HepG2 (cell line): ENCODE results near the gene NOL4L. TPM values are rescaled to one million over a fixed set of nuclear protein-coding genes. Genes with fewer than 3 reads are reported as not detected.

Experiments used
- ARNT ChIP-seq: fragments of 450-650 bp; IDR thresholded peaks from 2 replicates; pipeline ENCODE4 v1.6.1; 2017
- ARNTL ChIP-seq: sonication (generic); formaldehyde crosslinking; IDR thresholded peaks from 2 replicates; pipeline ENCODE4 v1.4.0; 2020; ENCODE audit warnings: mild to moderate bottlenecking, missing genetic modification reagents
- CBFB ChIP-seq: sonication (generic); formaldehyde crosslinking; IDR thresholded peaks from 2 replicates; pipeline ENCODE4 v1.4.0; 2020; ENCODE audit warnings: missing genetic modification reagents
- CENPT ChIP-seq: sonication (generic); formaldehyde crosslinking; IDR thresholded peaks from 2 replicates; pipeline ENCODE4 v1.8.0; 2022; ENCODE audit warnings: low read depth, mild to moderate bottlenecking, moderate library complexity, missing genetic modification reagents
- DNMT3B ChIP-seq: conservative IDR thresholded peaks from 2 replicates; pipeline ENCODE4 v1.6.1; 2016; ENCODE audit warnings: missing biosample characterization, control low read depth
- ESRRA ChIP-seq: sonication (generic); formaldehyde crosslinking; IDR thresholded peaks from 2 replicates; pipeline ENCODE4 v1.5.1; 2020; ENCODE audit warnings: mild to moderate bottlenecking, low read depth, missing genetic modification reagents
- JUND ChIP-seq: sonication (generic); formaldehyde crosslinking; IDR thresholded peaks from 2 replicates; pipeline ENCODE4 v1.8.0; 2022; ENCODE audit warnings: mild to moderate bottlenecking, missing genetic modification reagents
- MTA1 ChIP-seq: sonication (generic); formaldehyde crosslinking; IDR thresholded peaks from 2 replicates; pipeline ENCODE4 v1.4.0; 2020; ENCODE audit warnings: missing genetic modification reagents, mild to moderate bottlenecking, borderline replicate concordance
- SIX1 ChIP-seq: sonication (generic); formaldehyde crosslinking; IDR thresholded peaks from 2 replicates; pipeline ENCODE4 v1.4.0; 2020; ENCODE audit warnings: missing genetic modification reagents, borderline replicate concordance
- SRSF1 ChIP-seq: fragments of 200-400 bp; formaldehyde crosslinking; optimal IDR thresholded peaks from 2 replicates; pipeline ENCODE3; 2017; ENCODE audit warnings: mild to moderate bottlenecking, low read depth, low read length, moderate library complexity
- ZNF777 ChIP-seq: sonication (generic); formaldehyde crosslinking; IDR thresholded peaks from 2 replicates; pipeline ENCODE4 v1.4.0; 2020; ENCODE audit warnings: missing genetic modification reagents
- ZNF780A ChIP-seq: sonication (generic); formaldehyde crosslinking; IDR thresholded peaks from 2 replicates; pipeline ENCODE4 v1.8.0; 2022; ENCODE audit warnings: mild to moderate bottlenecking, missing genetic modification reagents, moderate library complexity
- ZNF891 ChIP-seq: sonication (generic); formaldehyde crosslinking; IDR thresholded peaks from 2 replicates; pipeline ENCODE4 v1.5.0; 2020; ENCODE audit warnings: mild to moderate bottlenecking, missing genetic modification reagents
- polyA plus RNA-seq, 8 experiments: library from polyadenylated mRNA; depleted of rRNA in 3 of 8; stranded (reverse) in 7 of 8; unstranded in 1 of 8; fragments of >200 nt; fragmentation: Illumina TruSeq in 4 of 8; extraction: Trizol in 4 of 8; gene quantifications; 2 replicates each; pipeline versions ENCODE4 v1.2.1 to v1.2.3, GENCODE V29; 2011 to 2016; ENCODE audit warnings: low read depth in 4 of 8, missing spikeins in 1 of 8, mixed read lengths in 1 of 8; ENCODE audit not compliant: insufficient read depth in 1 of 8
- total RNA-seq, 5 experiments: library from RNA; depleted of rRNA; stranded (reverse); fragments of >200 nt; fragmentation: Illumina TruSeq; extraction: Trizol; gene quantifications; 2 replicates each; pipeline ENCODE4 v1.2.3, GENCODE V29; 2016; ENCODE audit warnings: low read depth in 1 of 5
- TF ChIP-seq, protein P1 (sequence below): sonication (generic); formaldehyde crosslinking; IDR thresholded peaks from 2 replicates; pipeline ENCODE4 v1.8.0; 2022; ENCODE audit warnings: missing genetic modification reagents, mild to moderate bottlenecking, moderate library complexity, borderline replicate concordance
- TF ChIP-seq, protein P2 (sequence below): sonication (generic); formaldehyde crosslinking; IDR thresholded peaks from 2 replicates; pipeline ENCODE4 v1.8.0; 2022; ENCODE audit warnings: mild to moderate bottlenecking, missing genetic modification reagents
- TF ChIP-seq, protein P3 (sequence below): sonication (generic); formaldehyde crosslinking; IDR thresholded peaks from 2 replicates; pipeline ENCODE4 v1.4.0; 2020; ENCODE audit warnings: missing genetic modification reagents
- TF ChIP-seq, protein P4 (sequence below): IDR thresholded peaks from 2 replicates; pipeline ENCODE4 v1.6.1; 2012; ENCODE audit warnings: inconsistent platforms
- TF ChIP-seq, protein P5 (sequence below): IDR thresholded peaks from 2 replicates; pipeline ENCODE4 v1.6.1; 2012; ENCODE audit warnings: low read depth, low read length, improper control_type of control experiment
- TF ChIP-seq, protein P6 (sequence below): sonication (generic); formaldehyde crosslinking; IDR thresholded peaks from 2 replicates; pipeline ENCODE4 v1.5.0; 2020; ENCODE audit warnings: mild to moderate bottlenecking, missing genetic modification reagents, borderline replicate concordance

Gene NOL4L
- total and polyA plus RNA-seq, 2 of the 13 experiments (the other 11 are each of a cell fraction or from before 2014, with no cell fraction given), result 16.6 to 35.4 TPM

DNA sequence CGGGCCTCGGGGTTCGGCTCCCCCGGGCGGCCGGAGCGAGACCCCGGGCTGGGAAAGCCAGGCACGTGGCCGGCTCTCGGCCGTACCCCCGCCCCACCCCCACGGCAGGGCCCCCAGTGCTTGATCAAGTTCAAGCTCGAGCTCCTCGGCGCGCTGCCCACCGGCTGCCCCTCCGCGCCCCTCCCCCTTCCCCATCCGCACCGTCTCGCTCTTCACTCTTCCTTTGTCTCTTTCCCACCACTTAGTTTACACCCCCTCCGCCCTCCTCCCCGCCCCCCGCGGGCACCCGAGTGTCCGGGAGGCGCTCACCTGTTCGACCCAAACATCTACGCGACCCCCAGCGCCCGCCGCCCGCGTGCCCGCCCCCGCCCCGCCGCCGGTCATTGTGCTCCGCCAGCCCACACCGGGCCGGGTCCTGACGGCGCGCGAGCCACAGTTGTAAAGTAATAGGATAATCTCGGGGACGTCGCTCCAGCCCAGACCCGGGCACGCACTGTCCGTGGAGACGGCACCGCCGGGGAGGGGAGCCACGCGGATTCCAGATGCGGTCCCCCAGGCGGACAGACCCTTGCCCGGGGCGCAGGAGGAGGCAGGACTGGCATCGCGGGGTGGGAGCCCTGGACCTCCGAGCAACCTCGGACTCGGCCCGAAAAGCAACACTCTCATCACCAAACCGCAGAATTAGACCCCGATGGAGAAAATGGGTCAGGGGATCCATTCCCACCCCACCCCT, 100.7 kb downstream of the NOL4L start (continued):
- no peak for TF ChIP-seq ESRRA (CRISPR knock-in tag)
- no peak for TF ChIP-seq DNMT3B (CRISPR knock-in tag)
- TF ChIP-seq JUND (CRISPR knock-in tag), result 0 out of 2 replicates have a peak, but pooled peaks have one; percentile 28
- TF ChIP-seq, protein P1, sequence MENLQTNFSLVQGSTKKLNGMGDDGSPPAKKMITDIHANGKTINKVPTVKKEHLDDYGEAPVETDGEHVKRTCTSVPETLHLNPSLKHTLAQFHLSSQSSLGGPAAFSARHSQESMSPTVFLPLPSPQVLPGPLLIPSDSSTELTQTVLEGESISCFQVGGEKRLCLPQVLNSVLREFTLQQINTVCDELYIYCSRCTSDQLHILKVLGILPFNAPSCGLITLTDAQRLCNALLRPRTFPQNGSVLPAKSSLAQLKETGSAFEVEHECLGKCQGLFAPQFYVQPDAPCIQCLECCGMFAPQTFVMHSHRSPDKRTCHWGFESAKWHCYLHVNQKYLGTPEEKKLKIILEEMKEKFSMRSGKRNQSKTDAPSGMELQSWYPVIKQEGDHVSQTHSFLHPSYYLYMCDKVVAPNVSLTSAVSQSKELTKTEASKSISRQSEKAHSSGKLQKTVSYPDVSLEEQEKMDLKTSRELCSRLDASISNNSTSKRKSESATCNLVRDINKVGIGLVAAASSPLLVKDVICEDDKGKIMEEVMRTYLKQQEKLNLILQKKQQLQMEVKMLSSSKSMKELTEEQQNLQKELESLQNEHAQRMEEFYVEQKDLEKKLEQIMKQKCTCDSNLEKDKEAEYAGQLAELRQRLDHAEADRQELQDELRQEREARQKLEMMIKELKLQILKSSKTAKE (CRISPR knock-in tag), result peak; percentile 14; the same call in 1 of the 2 replicates
- TF ChIP-seq CENPT (CRISPR knock-in tag), result no peak
- peak; percentile 57 for TF ChIP-seq ZNF891 (CRISPR knock-in tag)
- TF ChIP-seq, protein P2, sequence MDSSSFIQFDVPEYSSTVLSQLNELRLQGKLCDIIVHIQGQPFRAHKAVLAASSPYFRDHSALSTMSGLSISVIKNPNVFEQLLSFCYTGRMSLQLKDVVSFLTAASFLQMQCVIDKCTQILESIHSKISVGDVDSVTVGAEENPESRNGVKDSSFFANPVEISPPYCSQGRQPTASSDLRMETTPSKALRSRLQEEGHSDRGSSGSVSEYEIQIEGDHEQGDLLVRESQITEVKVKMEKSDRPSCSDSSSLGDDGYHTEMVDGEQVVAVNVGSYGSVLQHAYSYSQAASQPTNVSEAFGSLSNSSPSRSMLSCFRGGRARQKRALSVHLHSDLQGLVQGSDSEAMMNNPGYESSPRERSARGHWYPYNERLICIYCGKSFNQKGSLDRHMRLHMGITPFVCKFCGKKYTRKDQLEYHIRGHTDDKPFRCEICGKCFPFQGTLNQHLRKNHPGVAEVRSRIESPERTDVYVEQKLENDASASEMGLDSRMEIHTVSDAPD, result no peak
- TF ChIP-seq MTA1, result no peak; the same call in 1 of the 2 replicates
- no peak for TF ChIP-seq SIX1 (CRISPR knock-in tag)
- no peak for TF ChIP-seq ARNT
- 0 out of 2 replicates have a peak, but pooled peaks have one; percentile 14 for TF ChIP-seq ZNF777
- TF ChIP-seq, protein P3, sequence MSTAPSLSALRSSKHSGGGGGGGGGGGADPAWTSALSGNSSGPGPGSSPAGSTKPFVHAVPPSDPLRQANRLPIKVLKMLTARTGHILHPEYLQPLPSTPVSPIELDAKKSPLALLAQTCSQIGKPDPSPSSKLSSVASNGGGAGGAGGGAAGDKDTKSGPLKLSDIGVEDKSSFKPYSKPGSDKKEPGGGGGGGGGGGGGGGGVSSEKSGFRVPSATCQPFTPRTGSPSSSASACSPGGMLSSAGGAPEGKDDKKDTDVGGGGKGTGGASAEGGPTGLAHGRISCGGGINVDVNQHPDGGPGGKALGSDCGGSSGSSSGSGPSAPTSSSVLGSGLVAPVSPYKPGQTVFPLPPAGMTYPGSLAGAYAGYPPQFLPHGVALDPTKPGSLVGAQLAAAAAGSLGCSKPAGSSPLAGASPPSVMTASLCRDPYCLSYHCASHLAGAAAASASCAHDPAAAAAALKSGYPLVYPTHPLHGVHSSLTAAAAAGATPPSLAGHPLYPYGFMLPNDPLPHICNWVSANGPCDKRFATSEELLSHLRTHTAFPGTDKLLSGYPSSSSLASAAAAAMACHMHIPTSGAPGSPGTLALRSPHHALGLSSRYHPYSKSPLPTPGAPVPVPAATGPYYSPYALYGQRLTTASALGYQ (CRISPR knock-in tag), result no peak; the same call in 1 of the 2 replicates
- TF ChIP-seq, protein P4, sequence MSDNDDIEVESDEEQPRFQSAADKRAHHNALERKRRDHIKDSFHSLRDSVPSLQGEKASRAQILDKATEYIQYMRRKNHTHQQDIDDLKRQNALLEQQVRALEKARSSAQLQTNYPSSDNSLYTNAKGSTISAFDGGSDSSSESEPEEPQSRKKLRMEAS, result no peak; the same call in 1 of the 2 replicates
- TF ChIP-seq CBFB (CRISPR knock-in tag), result no peak
- no peak for TF ChIP-seq SRSF1
- no peak for TF ChIP-seq ARNTL
- TF ChIP-seq, protein P5, sequence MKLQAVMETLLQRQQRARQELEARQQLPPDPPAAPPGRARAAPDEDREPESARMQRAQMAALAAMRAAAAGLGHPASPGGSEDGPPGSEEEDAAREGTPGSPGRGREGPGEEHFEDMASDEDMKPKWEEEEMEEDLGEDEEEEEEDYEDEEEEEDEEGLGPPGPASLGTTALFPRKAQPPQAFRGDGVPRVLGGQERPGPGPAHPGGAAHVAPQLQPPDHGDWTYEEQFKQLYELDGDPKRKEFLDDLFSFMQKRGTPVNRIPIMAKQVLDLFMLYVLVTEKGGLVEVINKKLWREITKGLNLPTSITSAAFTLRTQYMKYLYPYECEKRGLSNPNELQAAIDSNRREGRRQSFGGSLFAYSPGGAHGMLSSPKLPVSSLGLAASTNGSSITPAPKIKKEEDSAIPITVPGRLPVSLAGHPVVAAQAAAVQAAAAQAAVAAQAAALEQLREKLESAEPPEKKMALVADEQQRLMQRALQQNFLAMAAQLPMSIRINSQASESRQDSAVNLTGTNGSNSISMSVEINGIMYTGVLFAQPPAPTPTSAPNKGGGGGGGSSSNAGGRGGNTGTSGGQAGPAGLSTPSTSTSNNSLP, result no peak
- TF ChIP-seq, protein P6, sequence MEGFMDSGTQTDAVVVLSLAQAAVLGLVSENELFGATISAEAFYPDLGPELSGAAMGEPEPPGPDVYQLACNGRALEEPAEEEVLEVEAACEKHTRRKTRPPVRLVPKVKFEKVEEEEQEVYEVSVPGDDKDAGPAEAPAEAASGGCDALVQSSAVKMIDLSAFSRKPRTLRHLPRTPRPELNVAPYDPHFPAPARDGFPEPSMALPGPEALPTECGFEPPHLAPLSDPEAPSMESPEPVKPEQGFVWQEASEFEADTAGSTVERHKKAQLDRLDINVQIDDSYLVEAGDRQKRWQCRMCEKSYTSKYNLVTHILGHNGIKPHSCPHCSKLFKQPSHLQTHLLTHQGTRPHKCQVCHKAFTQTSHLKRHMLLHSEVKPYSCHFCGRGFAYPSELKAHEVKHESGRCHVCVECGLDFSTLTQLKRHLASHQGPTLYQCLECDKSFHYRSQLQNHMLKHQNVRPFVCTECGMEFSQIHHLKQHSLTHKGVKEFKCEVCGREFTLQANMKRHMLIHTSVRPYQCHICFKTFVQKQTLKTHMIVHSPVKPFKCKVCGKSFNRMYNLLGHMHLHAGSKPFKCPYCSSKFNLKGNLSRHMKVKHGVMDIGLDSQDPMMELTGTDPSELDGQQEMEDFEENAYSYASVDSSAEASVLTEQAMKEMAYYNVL (CRISPR knock-in tag), result peak; percentile 36; the same call in 1 of the 2 replicates
- TF ChIP-seq ZNF780A (CRISPR knock-in tag), result no peak
